RPMI8226 (cell line): Measurements from ENCODE around the gene ATP2B2.

Source experiments
- DNase-seq: peaks from one replicate; pipeline ENCODE4 v3.0.0-alpha.2; 2015

The ATP2B2 gene

DNA sequence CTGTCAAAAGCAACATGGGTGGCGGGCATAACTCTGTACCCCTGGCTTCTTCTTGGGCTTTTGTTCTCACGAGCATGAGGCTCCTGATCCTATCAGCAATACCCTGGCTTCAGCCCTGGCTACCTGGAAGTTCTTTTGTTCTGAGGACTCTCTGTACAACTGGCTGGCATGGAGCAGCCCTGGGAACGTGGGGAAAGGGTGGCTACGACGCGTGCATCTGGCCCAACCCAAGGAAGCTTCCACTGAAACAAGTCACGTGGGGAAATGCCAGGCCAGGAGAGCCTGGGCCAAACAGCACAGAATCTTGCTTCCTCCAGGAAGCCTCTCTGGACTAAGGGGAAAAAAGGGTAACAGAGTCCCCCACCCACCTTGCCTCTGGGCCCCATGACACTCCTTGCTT is 22.7 kb upstream of the ATP2B2 start:
- DNase-seq = no peak

GRCh38 chr3:10527295-10528001 is 22.1 kb upstream of the ATP2B2 start:
- no peak for DNase-seq

DNA sequence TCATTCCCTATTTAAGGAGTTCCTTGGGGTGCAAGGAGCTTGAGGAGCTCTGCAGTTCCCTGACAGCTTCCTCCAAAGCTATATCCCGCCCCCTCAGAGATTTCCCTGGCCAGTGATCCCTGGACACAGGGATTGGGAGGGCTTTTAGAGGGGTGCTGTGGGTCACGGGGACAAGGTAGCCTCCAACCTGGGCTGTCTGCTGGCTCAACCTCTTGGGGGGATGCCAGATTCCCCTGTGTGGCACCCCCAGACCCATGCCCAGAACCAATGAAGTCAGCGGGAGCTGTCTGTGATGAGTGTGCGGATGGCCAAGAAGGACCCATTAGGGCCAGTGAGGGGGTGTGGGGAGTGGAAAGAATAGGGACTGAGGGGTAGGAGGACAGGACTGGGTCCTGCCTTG is 21.0 kb upstream of the ATP2B2 start:
- no peak for DNase-seq

GRCh38 chr3:10524799-10525301 is 19.5 kb upstream of the ATP2B2 start:
- no peak for DNase-seq

DNA sequence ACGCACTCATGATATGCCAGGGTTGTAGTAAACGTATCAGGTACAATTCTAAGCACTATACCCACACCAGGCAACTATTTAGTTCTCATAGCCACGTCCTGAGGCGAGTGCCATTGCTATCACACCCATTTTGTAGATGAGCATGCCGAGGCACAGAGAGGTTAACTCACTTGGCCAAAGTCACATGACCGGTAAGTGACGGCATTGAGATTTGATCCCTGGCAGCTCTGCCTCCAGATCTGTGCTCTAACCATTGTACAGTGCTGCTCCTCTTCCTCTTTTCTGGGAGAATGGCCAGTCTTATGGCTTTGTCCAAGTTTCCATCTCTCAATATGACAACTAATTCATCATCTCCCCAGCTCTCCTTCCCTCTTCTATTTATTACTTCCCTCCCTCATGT is 18.9 kb upstream of the ATP2B2 start:
- DNase-seq = no peak

DNA sequence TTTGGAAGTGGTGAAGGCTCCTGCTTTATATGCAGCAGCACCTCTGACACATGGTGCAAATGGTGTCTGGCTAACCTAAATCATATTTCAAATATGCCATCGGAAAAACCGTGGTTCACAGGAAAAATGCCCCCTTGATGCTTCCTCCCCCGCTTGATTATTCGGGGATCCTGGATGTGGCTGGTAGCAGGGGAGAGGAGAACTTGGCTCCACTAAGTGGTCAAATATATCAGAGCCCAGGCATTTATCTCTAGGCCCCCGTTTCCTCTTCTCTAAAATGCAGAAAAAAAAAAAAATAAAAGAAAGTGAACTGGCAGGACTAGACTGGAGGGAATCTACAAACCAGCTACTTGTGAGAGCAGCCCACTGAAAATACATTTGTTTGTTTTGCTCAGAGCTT is 18.2 kb upstream of the ATP2B2 start:
- no peak for DNase-seq

GRCh38 chr3:10522646-10523303 is 17.4 kb upstream of the ATP2B2 start:
- no peak for DNase-seq

DNA sequence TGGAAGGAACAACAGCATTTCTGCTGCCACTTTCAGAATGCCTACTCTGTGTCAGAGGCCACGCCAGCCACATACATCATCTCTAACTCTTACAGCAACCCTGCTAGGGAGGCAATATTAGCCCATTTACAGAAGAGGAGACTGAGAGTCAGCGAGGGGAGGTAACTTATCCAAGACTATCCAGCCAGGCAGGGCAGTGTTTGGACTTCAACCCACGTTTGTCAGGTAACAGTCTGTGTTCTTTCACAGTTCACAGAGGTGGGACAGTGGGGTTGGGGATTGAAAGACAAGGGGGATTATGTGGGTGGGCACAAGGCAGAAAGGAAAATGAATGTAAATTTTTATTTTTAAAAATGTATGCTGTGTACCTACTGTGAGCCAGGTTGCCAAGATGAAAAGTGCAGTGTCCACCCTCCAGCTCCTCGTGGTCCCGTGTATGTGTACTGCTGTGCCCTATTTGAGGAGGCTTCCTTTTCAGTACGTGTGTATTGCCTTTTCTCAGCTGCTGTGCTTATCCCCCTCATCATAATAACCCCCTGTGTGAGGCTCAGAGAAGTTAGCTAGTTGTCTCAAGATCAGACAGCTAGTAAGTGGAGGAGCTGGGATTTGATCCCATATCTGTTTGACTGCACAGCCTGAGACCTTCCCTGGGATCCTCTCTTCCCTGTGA is 16.5 kb upstream of the ATP2B2 start:
- no peak for DNase-seq

- DNase-seq = no peak
Observed at GRCh38 chr3:10520072-10520471, 14.7 kb upstream of the ATP2B2 start.

DNA sequence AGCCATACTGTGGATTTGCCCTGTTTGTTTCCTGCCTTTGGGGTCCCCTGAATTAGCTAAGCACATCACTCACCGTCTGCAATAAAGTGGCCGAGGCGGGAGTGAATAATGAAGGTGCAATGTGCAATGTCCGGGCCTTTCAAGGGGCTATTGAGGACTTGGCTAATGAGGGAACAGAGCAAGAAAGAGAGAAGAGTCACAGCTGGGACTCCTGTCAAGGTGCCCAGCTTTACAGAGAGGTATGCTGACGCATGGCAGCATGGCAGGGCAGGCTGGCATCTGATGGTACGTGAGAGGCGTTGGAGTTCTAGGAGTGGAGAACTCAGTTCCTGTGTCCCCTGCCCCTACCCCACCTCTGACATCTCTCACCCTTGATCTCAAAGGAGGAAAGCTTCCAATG is 13.8 kb upstream of the ATP2B2 start:
- DNase-seq = no peak

GRCh38 chr3:10518506-10519150 is 13.2 kb upstream of the ATP2B2 start:
- no peak for DNase-seq

GRCh38 chr3:10517627-10518026 is 12.2 kb upstream of the ATP2B2 start:
- DNase-seq = no peak

GRCh38 chr3:10516544-10517452 is 11.4 kb upstream of the ATP2B2 start:
- no peak for DNase-seq

- DNase-seq = peak; percentile 29
Observed at GRCh38 chr3:10515884-10516495, 10.6 kb upstream of the ATP2B2 start.

DNA sequence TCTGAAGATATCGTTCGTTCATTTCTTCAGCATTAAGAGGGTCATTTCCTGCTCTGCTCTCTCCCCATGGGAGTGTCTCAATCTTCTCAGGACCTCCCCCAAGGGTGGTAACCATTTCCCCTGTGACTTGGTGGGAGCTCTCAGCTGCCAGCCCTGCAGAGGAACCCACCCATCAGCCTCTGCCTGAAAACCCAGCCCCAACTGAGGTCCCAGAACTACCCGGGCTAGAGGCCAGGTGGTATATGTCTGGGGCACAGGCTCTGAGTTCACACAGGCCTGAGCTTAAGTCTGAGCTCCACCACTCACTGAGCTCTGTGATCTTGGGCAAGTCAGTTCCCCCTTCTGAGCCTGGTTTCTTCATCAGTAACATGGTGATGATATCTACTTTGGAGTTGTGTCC is 10.0 kb upstream of the ATP2B2 start:
- DNase-seq = no peak

GRCh38 chr3:10514407-10515069 is 9.2 kb upstream of the ATP2B2 start:
- no peak for DNase-seq

DNA sequence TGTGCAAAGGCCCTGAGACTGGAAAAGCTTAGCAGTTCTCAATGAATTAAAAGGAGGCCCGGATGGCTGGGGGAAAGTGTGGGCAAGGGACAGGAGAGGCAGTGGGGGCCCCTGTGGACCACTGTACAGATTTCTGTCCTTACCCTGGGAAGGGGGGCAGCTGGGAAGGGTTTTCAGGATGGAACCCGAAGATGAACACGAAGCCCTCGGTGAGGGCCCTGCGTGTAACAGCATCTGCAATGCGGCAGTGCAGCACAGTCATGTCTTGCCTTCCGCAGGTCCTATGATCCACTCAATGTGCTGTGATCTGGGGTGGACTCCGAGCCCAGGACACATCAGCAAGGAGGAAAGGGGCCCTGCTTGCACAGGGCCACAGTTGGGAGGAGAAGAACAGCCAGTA is 7.9 kb upstream of the ATP2B2 start:
- no peak for DNase-seq

DNA sequence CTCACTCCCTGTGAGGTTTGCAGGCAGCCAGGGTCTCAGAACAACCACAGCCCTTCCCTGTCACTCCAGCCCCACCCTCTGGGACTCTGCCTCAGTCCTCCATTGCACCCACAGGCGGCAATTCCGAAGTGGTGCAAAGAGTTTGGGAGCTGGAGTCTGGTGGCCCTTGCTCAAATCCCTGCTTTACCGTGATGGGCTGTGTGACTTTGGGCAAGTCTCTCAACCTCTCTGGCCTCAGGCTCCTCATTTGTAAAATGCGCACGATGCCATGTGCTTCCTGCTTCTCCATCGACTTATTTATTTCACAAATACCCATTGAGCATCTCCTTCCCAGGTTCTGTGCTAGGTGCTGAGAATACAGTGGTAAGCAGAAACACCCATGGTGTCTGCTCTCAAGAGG is 7.3 kb upstream of the ATP2B2 start:
- DNase-seq = no peak

DNA sequence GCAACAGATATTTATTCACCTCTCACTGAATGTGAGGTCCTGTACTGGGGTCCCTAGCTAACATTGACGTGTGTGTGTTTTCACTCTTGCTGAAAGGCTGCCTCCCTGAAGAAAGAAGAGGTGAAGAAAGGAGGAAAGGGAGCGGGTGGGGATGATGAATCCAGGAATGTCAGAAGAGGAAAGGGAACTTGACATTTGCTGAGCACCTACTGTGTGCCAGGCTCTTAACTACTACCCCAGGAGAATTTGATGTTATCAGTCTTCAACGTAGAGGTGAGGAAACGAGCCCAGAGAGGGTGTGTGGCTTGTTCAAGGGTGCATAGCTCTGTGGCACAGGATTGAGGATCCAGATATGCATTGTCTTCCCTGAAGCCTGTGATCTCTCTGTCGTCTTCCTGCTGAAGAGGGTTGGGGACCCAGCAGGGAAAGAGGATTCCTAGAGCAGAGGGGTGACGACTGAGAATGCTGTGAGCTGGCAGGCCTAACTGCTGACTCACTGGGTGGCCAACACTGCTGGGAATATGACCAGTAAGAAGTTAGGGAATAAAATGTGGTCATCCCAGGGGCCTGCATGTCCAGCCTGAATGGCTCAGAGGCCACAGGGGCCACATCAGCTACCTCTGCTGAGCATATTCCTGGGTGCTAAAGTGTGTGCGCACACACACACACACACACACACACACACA is 6.6 kb upstream of the ATP2B2 start:
- DNase-seq = no peak

- no peak for DNase-seq
Observed at GRCh38 chr3:10510743-10511432, 5.5 kb upstream of the ATP2B2 start.
